ENCODE results near the gene RFT1.

The RFT1 gene

DNA sequence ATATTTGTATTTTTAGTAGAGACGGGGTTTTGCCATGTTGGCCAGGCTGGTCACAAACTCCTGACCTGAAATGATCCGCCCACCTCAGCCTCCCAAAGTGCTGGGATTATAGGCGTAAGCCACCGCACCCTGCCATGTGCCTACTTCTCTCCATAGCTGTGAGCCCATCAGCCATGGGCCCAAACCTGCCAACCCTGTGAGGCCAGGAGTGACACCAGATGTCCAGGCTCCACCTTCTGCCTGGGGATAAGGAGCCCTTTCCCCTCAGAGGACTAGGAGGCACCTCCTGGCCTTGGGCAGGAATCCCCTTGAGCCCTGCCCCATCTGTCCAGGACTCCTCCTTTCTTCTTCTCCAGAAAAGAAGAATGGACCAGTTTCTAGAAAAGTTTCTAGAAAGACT lies 14.2 kb upstream of the RFT1 start:
- H3K27me3 ChIP-seq (replicated peaks; ENCODE audit: control insufficient read depth, insufficient read depth, low read length): no peaks in the 10 kb centered on the region
- no peaks in the 10 kb centered on the region for H3K36me3 ChIP-seq (ENCODE audit: control insufficient read depth, insufficient read depth, low read length)
- no peak for DNase-seq (ENCODE audit: extremely low read depth, insufficient read length)
- TF ChIP-seq, protein P1, sequence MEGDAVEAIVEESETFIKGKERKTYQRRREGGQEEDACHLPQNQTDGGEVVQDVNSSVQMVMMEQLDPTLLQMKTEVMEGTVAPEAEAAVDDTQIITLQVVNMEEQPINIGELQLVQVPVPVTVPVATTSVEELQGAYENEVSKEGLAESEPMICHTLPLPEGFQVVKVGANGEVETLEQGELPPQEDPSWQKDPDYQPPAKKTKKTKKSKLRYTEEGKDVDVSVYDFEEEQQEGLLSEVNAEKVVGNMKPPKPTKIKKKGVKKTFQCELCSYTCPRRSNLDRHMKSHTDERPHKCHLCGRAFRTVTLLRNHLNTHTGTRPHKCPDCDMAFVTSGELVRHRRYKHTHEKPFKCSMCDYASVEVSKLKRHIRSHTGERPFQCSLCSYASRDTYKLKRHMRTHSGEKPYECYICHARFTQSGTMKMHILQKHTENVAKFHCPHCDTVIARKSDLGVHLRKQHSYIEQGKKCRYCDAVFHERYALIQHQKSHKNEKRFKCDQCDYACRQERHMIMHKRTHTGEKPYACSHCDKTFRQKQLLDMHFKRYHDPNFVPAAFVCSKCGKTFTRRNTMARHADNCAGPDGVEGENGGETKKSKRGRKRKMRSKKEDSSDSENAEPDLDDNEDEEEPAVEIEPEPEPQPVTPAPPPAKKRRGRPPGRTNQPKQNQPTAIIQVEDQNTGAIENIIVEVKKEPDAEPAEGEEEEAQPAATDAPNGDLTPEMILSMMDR (IDR thresholded peaks at IDR 0.05; ENCODE audit: insufficient read depth, low read length, poor library complexity, severe bottlenecking): no peak
- no peak overlapping the region for H3K4me3 ChIP-seq (replicated peaks; ENCODE audit: low read depth, low read length)

DNA sequence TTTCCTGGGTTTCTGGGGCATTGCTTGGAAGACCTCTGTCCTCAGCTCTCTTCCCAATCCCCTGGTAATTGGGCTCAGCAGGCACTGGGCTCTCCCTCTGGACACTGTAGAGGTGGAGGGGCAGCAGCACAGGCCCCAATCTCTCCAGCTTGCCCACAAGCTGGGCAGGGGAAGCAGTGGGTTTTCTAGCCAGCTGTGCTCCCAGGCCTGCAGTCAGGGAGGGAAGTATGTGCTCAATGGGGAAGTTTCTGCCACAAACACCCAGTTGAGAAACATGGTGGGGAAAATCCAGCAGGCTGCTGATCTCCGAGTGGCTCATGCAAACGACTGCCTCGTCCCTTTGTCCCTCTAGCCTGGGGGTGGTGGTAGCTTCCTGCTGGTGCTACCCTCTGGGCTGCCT lies 12.8 kb upstream of the RFT1 start:
- DNase-seq (ENCODE audit: extremely low read depth, insufficient read length): no peak
- H3K4me3 ChIP-seq (replicated peaks; ENCODE audit: low read depth, low read length): no peak overlapping the region
- no peaks in the 10 kb centered on the region for H3K27me3 ChIP-seq (replicated peaks; ENCODE audit: control insufficient read depth, insufficient read depth, low read length)
- no peaks in the 10 kb centered on the region for H3K36me3 ChIP-seq (ENCODE audit: control insufficient read depth, insufficient read depth, low read length)
- TF ChIP-seq, protein P1 (IDR thresholded peaks at IDR 0.05; ENCODE audit: insufficient read depth, low read length, poor library complexity, severe bottlenecking): no peak

DNA sequence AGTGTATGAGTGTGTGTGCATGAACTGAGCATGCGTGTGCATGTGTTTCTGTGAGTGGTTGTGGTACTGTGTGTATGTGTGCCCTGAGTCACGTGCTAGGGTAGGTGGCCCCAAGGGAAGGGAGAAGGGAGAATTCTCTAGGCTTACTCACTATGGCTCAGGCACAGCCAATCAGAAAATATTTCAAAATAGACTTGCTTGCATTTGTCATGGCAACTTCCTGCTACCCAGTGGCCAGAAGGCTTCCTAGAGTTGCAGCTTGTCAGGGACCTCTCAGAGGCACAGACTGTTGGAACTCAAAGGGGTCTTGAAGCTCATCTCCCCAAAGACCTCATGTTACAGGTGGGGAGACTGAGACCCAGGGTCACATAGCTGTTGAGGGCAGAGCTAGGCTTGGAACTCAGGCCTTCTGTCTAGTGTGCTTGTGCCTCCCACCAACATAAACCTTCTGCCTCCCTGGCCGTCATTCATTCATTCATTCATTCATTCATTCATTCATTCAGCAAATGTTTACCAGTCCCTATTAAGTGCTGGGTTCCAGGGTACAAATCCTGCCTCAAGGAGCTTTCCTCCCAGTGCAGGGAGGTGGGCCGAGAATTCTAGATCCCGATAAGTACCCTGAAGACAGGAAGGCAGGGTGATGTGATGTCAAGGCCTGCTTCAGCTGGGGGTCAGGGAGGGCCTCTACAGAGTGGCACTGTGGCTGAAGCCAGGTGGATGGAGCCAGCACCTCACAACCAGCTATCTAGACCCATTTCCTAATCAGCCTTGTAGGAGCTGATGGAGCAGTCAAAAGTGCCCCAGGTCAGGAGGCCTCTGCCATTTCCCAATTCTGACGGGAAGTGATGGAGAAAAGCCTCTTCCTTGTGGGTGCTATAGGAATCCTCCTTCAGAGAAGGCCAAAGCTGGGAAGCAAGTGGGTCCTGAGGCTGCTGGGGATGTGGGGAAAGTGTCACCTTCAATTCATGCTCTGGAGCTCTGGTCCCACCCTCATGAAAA lies 10.9 kb upstream of the RFT1 start:
- Histone ChIP-seq H3K36me3 (ENCODE audit: control insufficient read depth, insufficient read depth, low read length) (no peaks in the 10 kb centered on the region), H3K4me3 (replicated peaks; ENCODE audit: low read depth, low read length) (no peak overlapping the region), H3K27me3 (replicated peaks; ENCODE audit: control insufficient read depth, insufficient read depth, low read length) (no peaks in the 10 kb centered on the region)
- no peak for DNase-seq (ENCODE audit: extremely low read depth, insufficient read length)
- TF ChIP-seq, protein P1 (IDR thresholded peaks at IDR 0.05; ENCODE audit: insufficient read depth, low read length, poor library complexity, severe bottlenecking): no peak

DNA sequence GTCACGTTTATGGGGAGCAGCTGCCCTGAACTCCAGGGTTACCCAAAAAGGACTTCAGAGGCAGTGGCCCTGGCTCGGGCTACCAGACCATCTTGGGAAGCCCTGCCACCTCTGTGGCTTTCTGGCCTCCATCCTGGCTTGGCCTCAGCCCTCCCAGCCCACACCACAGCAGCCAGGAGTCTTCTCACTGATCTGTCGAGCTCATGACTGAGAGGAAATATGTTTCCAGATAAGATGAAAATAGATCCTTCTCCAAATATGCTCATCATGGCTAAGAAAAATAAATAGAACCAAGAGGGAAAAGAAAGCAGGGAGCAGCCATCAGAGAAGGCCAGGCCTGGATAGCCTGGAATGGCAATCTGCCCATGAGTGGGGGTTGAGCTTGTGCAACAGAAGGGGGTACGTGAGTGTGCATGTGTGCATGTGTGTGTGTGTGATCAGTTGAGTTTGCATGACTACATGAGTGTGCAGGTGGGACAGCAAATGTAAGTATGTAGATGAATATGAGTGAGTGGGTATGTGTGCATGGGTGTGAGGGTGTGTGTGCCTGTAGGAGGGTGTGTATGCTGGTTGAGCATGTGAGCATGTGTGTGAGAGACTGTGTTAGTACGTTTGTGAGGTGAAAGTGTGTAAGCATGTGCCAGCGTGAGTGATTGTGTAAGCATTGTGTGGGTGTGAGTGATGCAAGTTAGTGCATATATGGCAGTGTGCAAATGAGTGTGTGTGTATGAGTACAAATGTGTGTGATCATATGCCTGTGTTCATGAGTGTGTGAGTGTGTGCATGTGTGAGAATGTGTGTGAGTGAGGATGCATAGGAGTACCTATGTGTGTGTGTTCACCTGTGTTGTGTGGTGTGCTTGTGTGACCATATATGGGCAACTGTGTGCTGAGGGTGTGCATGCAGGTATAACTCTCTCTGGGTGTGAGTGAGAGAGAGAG lies 9.9 kb upstream of the RFT1 start:
- DNase-seq (ENCODE audit: extremely low read depth, insufficient read length): no peak
- Histone ChIP-seq H3K36me3 (ENCODE audit: control insufficient read depth, insufficient read depth, low read length) (no peaks in the 10 kb centered on the region), H3K27me3 (replicated peaks; ENCODE audit: control insufficient read depth, insufficient read depth, low read length) (no peaks in the 10 kb centered on the region), H3K4me3 (replicated peaks; ENCODE audit: low read depth, low read length) (no peak overlapping the region)
- TF ChIP-seq, protein P1 (IDR thresholded peaks at IDR 0.05; ENCODE audit: insufficient read depth, low read length, poor library complexity, severe bottlenecking): no peak

DNA sequence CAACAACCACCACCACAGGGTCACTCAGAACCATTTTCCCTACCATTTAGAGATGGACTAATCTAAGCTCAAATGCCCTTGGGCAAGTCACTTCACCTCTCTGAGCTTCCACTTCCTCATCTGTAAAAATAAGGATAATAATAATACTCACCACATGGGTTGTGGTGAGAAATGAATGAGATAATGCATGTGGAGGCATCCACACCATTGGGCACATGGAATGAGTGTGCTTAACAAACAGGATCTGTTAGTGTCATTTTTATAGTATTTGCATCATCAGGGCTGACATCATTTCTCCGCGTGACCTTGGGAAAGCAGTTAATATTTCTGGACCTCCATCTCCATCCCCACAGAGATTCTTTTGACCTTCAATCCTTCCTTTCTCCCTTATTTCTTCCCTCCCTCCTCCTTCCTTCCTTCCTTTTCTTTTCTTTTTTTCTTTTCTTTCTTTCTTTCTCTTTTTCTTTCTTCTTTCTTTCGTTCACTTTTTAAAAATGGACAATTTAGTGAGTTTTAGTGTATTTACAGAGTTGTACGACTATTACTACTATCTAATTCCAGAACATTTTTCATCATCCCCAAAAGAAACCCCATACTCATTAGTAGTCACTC lies 7.7 kb upstream of the RFT1 start:
- no peak for DNase-seq (ENCODE audit: extremely low read depth, insufficient read length)
- TF ChIP-seq, protein P1 (IDR thresholded peaks at IDR 0.05; ENCODE audit: insufficient read depth, low read length, poor library complexity, severe bottlenecking): no peak
- H3K36me3 ChIP-seq (ENCODE audit: control insufficient read depth, insufficient read depth, low read length): no peaks in the 10 kb centered on the region
- no peak overlapping the region for H3K4me3 ChIP-seq (replicated peaks; ENCODE audit: low read depth, low read length)
- H3K27me3 ChIP-seq (replicated peaks; ENCODE audit: control insufficient read depth, insufficient read depth, low read length): no peaks in the 10 kb centered on the region
